ENCODE results near the gene TENM3.

DNA sequence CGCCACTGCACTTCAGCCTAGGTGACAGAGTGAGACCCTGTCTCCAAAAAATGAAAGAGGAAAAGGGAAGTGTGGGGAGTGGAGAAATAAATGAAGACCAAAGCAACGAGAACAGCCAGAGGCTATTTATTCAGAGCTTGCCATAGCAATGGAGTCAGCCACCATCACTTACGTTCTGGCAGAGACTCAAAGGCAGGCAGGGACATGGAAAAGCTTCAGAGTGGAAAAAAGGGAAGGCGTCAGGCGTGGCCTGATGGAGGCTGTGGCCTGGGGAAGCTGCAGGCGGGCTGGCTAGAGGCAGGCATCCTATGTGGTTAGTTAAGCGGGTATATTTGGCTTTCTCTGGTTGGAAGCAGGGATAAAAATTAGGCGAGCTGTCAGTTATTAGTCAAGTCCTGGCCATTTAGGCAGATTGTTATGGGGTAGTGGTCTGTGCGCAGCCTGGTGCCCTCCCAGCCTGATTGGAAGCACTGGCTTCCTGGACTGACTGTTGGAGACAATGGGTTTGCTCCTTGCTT, 600.7 kb downstream of the TENM3 start:
- TF ChIP-seq EZH2 (IDR thresholded peaks at IDR 0.05; ENCODE audit: borderline replicate concordance, low read depth, low read length, severe bottlenecking) (no peak), POLR2A (IDR thresholded peaks at IDR 0.05; ENCODE audit: low read depth, low read length) (no peak), POLR2AphosphoS5 (IDR thresholded peaks at IDR 0.05; ENCODE audit: insufficient read depth, low read depth, low read length) (no peak), MYC (IDR thresholded peaks at IDR 0.05; ENCODE audit: low read depth, low read length) (no peak), GATA2 (IDR thresholded peaks at IDR 0.05; ENCODE audit: insufficient read depth, insufficient read length, low read depth, low read length) (no peak), JUN (IDR thresholded peaks at IDR 0.05; ENCODE audit: borderline replicate concordance, insufficient read depth, insufficient read length, low read depth) (no peak), FOS (IDR thresholded peaks at IDR 0.05; ENCODE audit: borderline replicate concordance, insufficient read depth, low read length) (no peak)
- TF ChIP-seq, protein P1, sequence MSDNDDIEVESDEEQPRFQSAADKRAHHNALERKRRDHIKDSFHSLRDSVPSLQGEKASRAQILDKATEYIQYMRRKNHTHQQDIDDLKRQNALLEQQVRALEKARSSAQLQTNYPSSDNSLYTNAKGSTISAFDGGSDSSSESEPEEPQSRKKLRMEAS (IDR thresholded peaks at IDR 0.05; ENCODE audit: insufficient read depth, insufficient read length): no peak
- TF ChIP-seq, protein P2, sequence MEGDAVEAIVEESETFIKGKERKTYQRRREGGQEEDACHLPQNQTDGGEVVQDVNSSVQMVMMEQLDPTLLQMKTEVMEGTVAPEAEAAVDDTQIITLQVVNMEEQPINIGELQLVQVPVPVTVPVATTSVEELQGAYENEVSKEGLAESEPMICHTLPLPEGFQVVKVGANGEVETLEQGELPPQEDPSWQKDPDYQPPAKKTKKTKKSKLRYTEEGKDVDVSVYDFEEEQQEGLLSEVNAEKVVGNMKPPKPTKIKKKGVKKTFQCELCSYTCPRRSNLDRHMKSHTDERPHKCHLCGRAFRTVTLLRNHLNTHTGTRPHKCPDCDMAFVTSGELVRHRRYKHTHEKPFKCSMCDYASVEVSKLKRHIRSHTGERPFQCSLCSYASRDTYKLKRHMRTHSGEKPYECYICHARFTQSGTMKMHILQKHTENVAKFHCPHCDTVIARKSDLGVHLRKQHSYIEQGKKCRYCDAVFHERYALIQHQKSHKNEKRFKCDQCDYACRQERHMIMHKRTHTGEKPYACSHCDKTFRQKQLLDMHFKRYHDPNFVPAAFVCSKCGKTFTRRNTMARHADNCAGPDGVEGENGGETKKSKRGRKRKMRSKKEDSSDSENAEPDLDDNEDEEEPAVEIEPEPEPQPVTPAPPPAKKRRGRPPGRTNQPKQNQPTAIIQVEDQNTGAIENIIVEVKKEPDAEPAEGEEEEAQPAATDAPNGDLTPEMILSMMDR (IDR thresholded peaks at IDR 0.05; ENCODE audit: extremely low read depth in 1 of 2, insufficient read depth in 1 of 2, low read depth in 1 of 2, low read length in 2 of 2): no peak
